IMR-90 (cell line): ENCODE data around the gene PCYOX1L. TPM values are rescaled to one million over a fixed set of nuclear protein-coding genes. Genes with fewer than 3 reads are reported as not detected.

Experiments
- ATAC-seq: fragments of 200-7000 bp; cut with Tn5 transposase; 2 replicates; pipeline ENCODE4 v1.9.1; 2020; ENCODE audit warnings: low read depth, mild to moderate bottlenecking, moderate library complexity
- BruUV-seq: library from RNA; stranded (reverse); fragments of 400-500 nt; replicated peaks from 2 replicates; lab custom pipeline; 2021; lab: Mats Ljungman, UMichigan
- CTCF ChIA-PET: fragments of 300-600 bp; formaldehyde crosslinking; extraction: SDS; loops from one replicate; lab custom pipeline; 2021; ENCODE audit warnings: antibody characterized with exemption; lab: Yijun Ruan, JAX
- POLR2A ChIA-PET: fragments of 300-600 bp; sonication (Branson Sonifier 250); formaldehyde crosslinking; loops from one replicate; lab custom pipeline; 2022; ENCODE audit warnings: antibody characterized with exemption; ENCODE audit not compliant: unreplicated experiment; lab: Charles Lee
- DNase-seq: peaks from one replicate; pipeline ENCODE4 v3.0.0; 2013
- H2AFZ ChIP-seq: replicated peaks from 2 replicates; pipeline ENCODE3; 2013; ENCODE audit warnings: low read length, mild to moderate bottlenecking; ENCODE audit not compliant: poor library complexity
- H2AK5ac ChIP-seq: 2 replicates; pipeline ENCODE4 v1.6.1; 2013; ENCODE audit warnings: low read depth, low read length, inconsistent platforms
- H2AK9ac ChIP-seq: replicated peaks from 2 replicates; pipeline ENCODE3; 2013; ENCODE audit warnings: mild to moderate bottlenecking, low read depth, low read length, moderate library complexity; ENCODE audit not compliant: poor library complexity
- H2BK120ac ChIP-seq: 2 replicates; pipeline ENCODE4 v1.6.1; 2013; ENCODE audit warnings: low read depth, low read length, inconsistent platforms
- H2BK15ac ChIP-seq: 3 replicates; pipeline ENCODE4 v1.6.1; 2013; ENCODE audit warnings: low read depth, low read length, inconsistent platforms
- H2BK20ac ChIP-seq: 2 replicates; pipeline ENCODE4 v1.6.1; 2013; ENCODE audit warnings: low read depth, mild to moderate bottlenecking, inconsistent platforms, low read length, moderate library complexity
- H2BK5ac ChIP-seq: 2 replicates; pipeline ENCODE4 v1.6.1; 2013; ENCODE audit warnings: mild to moderate bottlenecking, low read depth, low read length, inconsistent platforms; ENCODE audit not compliant: poor library complexity, severe bottlenecking
- H3K14ac ChIP-seq: replicated peaks from 2 replicates; pipeline ENCODE4 v1.6.1; 2013; ENCODE audit warnings: low read depth, low read length, inconsistent platforms
- H3K18ac ChIP-seq: 2 replicates; pipeline ENCODE4 v1.6.1; 2013; ENCODE audit warnings: low read depth, low read length, control low read depth
- H3K23ac ChIP-seq: 2 replicates; pipeline ENCODE4 v1.6.1; 2013; ENCODE audit warnings: low read depth, low read length, inconsistent platforms
- H3K27ac ChIP-seq: 2 replicates; pipeline ENCODE4 v1.5.1; 2013; ENCODE audit warnings: mild to moderate bottlenecking, control low read depth, low read length; ENCODE audit not compliant: insufficient read depth
- H3K27me3 ChIP-seq: 2 replicates; pipeline ENCODE4 v1.6.1; 2013; ENCODE audit warnings: low read length; ENCODE audit not compliant: control insufficient read depth, insufficient read depth
- H3K36me3 ChIP-seq: 2 replicates; pipeline ENCODE4 v1.6.1; 2013; ENCODE audit warnings: low read length, mixed read lengths; ENCODE audit not compliant: control insufficient read depth, insufficient read depth
- H3K4ac ChIP-seq: 2 replicates; pipeline ENCODE4 v1.6.1; 2013; ENCODE audit warnings: low read depth, low read length, inconsistent platforms
- H3K4me1 ChIP-seq: 2 replicates; pipeline ENCODE4 v1.6.1; 2013; ENCODE audit warnings: low read length, mixed read lengths; ENCODE audit not compliant: control insufficient read depth, insufficient read depth
- H3K4me2 ChIP-seq: 2 replicates; pipeline ENCODE4 v1.6.1; 2013; ENCODE audit warnings: low read depth, mild to moderate bottlenecking, control low read depth, low read length, moderate library complexity
- H3K4me3 ChIP-seq: 2 replicates; pipeline ENCODE4 v1.5.1; 2013; ENCODE audit warnings: low read depth, mild to moderate bottlenecking, control low read depth, low read length, moderate library complexity; ENCODE audit not compliant: insufficient read depth
- H3K56ac ChIP-seq: 2 replicates; pipeline ENCODE4 v1.6.1; 2013; ENCODE audit warnings: low read length, inconsistent platforms; ENCODE audit not compliant: insufficient read depth; ENCODE audit errors: extremely low read depth
- H3K79me1 ChIP-seq, 2 experiments: 2 replicates each; pipeline ENCODE4 v1.6.1; 2013; ENCODE audit warnings: low read length in 2 of 2, inconsistent platforms in 1 of 2, low read depth in 1 of 2
- H3K9ac ChIP-seq: 2 replicates; pipeline ENCODE4 v1.6.1; 2013; ENCODE audit warnings: low read depth, low read length, control low read depth
- H3K9me1 ChIP-seq: 2 replicates; pipeline ENCODE4 v1.6.1; 2013; ENCODE audit warnings: low read length, inconsistent platforms; ENCODE audit not compliant: insufficient read depth
- H3K9me3 ChIP-seq: 2 replicates; pipeline ENCODE4 v1.6.1; 2013; ENCODE audit warnings: low read length; ENCODE audit not compliant: control insufficient read depth, insufficient read depth
- H4K20me1 ChIP-seq: 2 replicates; pipeline ENCODE4 v1.6.1; 2013; ENCODE audit warnings: low read length, inconsistent platforms; ENCODE audit not compliant: insufficient read depth
- H4K5ac ChIP-seq: 2 replicates; pipeline ENCODE4 v1.6.1; 2013; ENCODE audit warnings: mild to moderate bottlenecking, low read depth, low read length, control low read depth
- H4K8ac ChIP-seq, 2 experiments: 2 replicates each; pipeline ENCODE4 v1.6.1; 2013; ENCODE audit warnings: low read depth in 2 of 2, low read length in 2 of 2, control low read depth in 1 of 2, inconsistent platforms in 1 of 2
- H4K91ac ChIP-seq: 2 replicates; pipeline ENCODE4 v1.6.1; 2013; ENCODE audit warnings: low read depth, low read length, inconsistent platforms; ENCODE audit not compliant: insufficient read depth
- BHLHE40 ChIP-seq: fragments of 150-350 bp; IDR thresholded peaks from 2 replicates; pipeline ENCODE4 v1.6.1; 2016; ENCODE audit warnings: mild to moderate bottlenecking, low read depth, low read length
- CEBPB ChIP-seq: IDR thresholded peaks from 2 replicates; pipeline ENCODE4 v1.6.1; 2012; ENCODE audit warnings: low read depth, low read length, improper control_type of control experiment
- CHD1 ChIP-seq: IDR thresholded peaks from 2 replicates; pipeline ENCODE4 v1.6.1; 2012; ENCODE audit warnings: low read depth, low read length, improper control_type of control experiment
- CTCF ChIP-seq: conservative IDR thresholded peaks from 2 replicates; pipeline ENCODE4 v1.5.1; 2012; ENCODE audit warnings: mild to moderate bottlenecking, low read depth, low read length, improper control_type of control experiment
- ELK1 ChIP-seq: fragments of 150-350 bp; IDR thresholded peaks from 2 replicates; pipeline ENCODE4 v1.6.1; 2016; ENCODE audit warnings: low read depth, mild to moderate bottlenecking, low read length, moderate library complexity, borderline replicate concordance
- FOS ChIP-seq: fragments of 150-350 bp; IDR thresholded peaks from 2 replicates; pipeline ENCODE4 v1.6.1; 2016; ENCODE audit warnings: low read depth, low read length
- MAFK ChIP-seq: IDR thresholded peaks from 2 replicates; pipeline ENCODE4 v1.6.1; 2012; ENCODE audit warnings: low read depth, low read length, improper control_type of control experiment
- MAZ ChIP-seq: IDR thresholded peaks from 2 replicates; pipeline ENCODE4 v1.6.1; 2012; ENCODE audit warnings: low read depth, mild to moderate bottlenecking, low read length, improper control_type of control experiment, moderate library complexity, borderline replicate concordance
- MXI1 ChIP-seq: IDR thresholded peaks from 2 replicates; pipeline ENCODE4 v1.6.1; 2012; ENCODE audit warnings: low read depth, mild to moderate bottlenecking, low read length, moderate library complexity, borderline replicate concordance
- POLR2A ChIP-seq: IDR thresholded peaks from 2 replicates; pipeline ENCODE4 v1.6.1; 2012; ENCODE audit warnings: mild to moderate bottlenecking, low read depth, low read length
- RAD21 ChIP-seq: IDR thresholded peaks from 2 replicates; pipeline ENCODE4 v1.6.1; 2012; ENCODE audit warnings: low read length, improper control_type of control experiment
- RCOR1 ChIP-seq: IDR thresholded peaks from 2 replicates; pipeline ENCODE4 v1.6.1; 2012; ENCODE audit warnings: mild to moderate bottlenecking, low read length, improper control_type of control experiment; ENCODE audit not compliant: insufficient replicate concordance
- RFX5 ChIP-seq: IDR thresholded peaks from 2 replicates; pipeline ENCODE4 v1.8.0; 2012; ENCODE audit warnings: low read depth, mild to moderate bottlenecking, low read length, moderate library complexity
- SMC3 ChIP-seq: fragments of 150-350 bp; IDR thresholded peaks from 2 replicates; pipeline ENCODE4 v1.6.1; 2016; ENCODE audit warnings: low read depth, mild to moderate bottlenecking, antibody characterized with exemption, low read length, moderate library complexity
- WGBS, 2 experiments: methylation state at CpG; one replicate each; pipeline versions ENCODE4 v1.1.5 to v1.1.7; 2013; ENCODE audit warnings: missing lambda C conversion rate in 2 of 2; ENCODE audit not compliant: insufficient read length in 1 of 2; ENCODE audit errors: extremely low coverage in 2 of 2; 5-methylcytosine and 5-hydroxymethylcytosine counted together
- dilution Hi-C: fragments of 300-500 bp; cut with HindIII; formaldehyde crosslinking; loops from one replicate; pipeline ENCODE4 v1.14.3; 2018; ENCODE audit warnings: low sequenced_read_pairs; ENCODE audit not compliant: unreplicated experiment
- in situ Hi-C: fragments of 300-500 bp; cut with MboI; formaldehyde crosslinking; loops from 3 replicates; pipeline ENCODE4 v1.14.3; 2019; ENCODE audit warnings: low sequenced_read_pairs, inconsistent platforms, mixed read lengths
- intact Hi-C: fragments of 100-400 bp; cut with micrococcal nuclease; formaldehyde crosslinking; loops from 2 replicates; pipeline ENCODE4 v1.10.0; 2022
- polyA plus RNA-seq, 3 experiments: library from polyadenylated mRNA; depleted of rRNA; stranded (reverse); fragments of >200 nt; gene quantifications; 2 replicates each; pipeline ENCODE4 v1.2.3, GENCODE V29; 2012; ENCODE audit warnings: low replicate concordance in 1 of 3
- total RNA-seq: library from RNA; depleted of rRNA; stranded (reverse); fragments of >200 nt; gene quantifications from 2 replicates; pipeline ENCODE4 v1.2.3, GENCODE V29; 2012

Gene PCYOX1L
- total and polyA plus RNA-seq, 2 of the 4 experiments (the other 2 are of a cell fraction): 7.0 to 14.3 TPM

- peak within 1 kb of the TSS; percentile 95 for H4K91ac ChIP-seq
- peaks cover 15% of the 10 kb centered on the region for H3K36me3 ChIP-seq
- peaks cover 27 to 34% of the 10 kb centered on the region in 2 experiments for H3K79me1 ChIP-seq
- H3K9me3 ChIP-seq: no peaks in the 10 kb centered on the region
- peak within 1 kb of the TSS; percentile 96 for H2AK9ac ChIP-seq
- peak within 1 kb of the TSS; percentile 98 for H2AK5ac ChIP-seq
- H3K18ac ChIP-seq: peak within 1 kb of the TSS; percentile 54
- dilution Hi-C loops: no loop called here
- peak within 1 kb of the TSS; percentile 49 for H2BK120ac ChIP-seq
- H2AFZ ChIP-seq: peak within 1 kb of the TSS; percentile 96
- no TSS peak for BruUV-seq
- peak within 1 kb of the TSS; percentile 94 for H3K56ac ChIP-seq
- ChIA-PET POLR2A (interaction anchor here (1.3 kb wide), 1 partner anchor 25 kb away, joined by 5 read pairs; no protein-coding TSS in a partner anchor), CTCF (interaction anchor here (0.9 kb wide), 1 partner anchor 26 kb away, joined by 5 read pairs; no protein-coding TSS in a partner anchor)
- peak within 1 kb of the TSS; percentile 92 to 97 for H4K8ac ChIP-seq
- 0 out of 2 replicates have a peak, but pooled peaks cover 4% of the 10 kb centered on the region for H4K20me1 ChIP-seq
- H3K9ac ChIP-seq: peak within 1 kb of the TSS; percentile 81
- peak within 1 kb of the TSS; percentile 95 for H4K5ac ChIP-seq
- H3K14ac ChIP-seq: peak within 1 kb of the TSS; percentile 96
- peak within 1 kb of the TSS; percentile 62 for H2BK5ac ChIP-seq
- H3K27ac ChIP-seq: peak within 1 kb of the TSS; percentile 65
- H3K9me1 ChIP-seq: peaks cover 3% of the 10 kb centered on the region; the same call in 1 of the 2 replicates
- in situ Hi-C loops: no loop called here
- peak within 1 kb of the TSS; percentile 75 for H3K4me3 ChIP-seq
- H3K4ac ChIP-seq: peak within 1 kb of the TSS; percentile 96
- peak within 1 kb of the TSS; percentile 71; the same call in 2 of the 3 replicates for H2BK15ac ChIP-seq
- no peak within 1 kb of the TSS for H2BK20ac ChIP-seq
- DNase-seq: peak; percentile 98
- H3K27me3 ChIP-seq: no peaks in the 10 kb centered on the region
- intact Hi-C loops: loop anchor here (1.0 to 5.0 kb wide), 3 partner anchors 25 to 203 kb away; partner anchors contain the start of gene ABLIM3
- peak within 1 kb of the TSS; percentile 89 for H3K4me2 ChIP-seq
- 0% methylated on average over 34 of the region's 54 CpGs; no CpG with 5 or more reads in 1 of the 2 experiments for WGBS, 2 experiments
- H3K23ac ChIP-seq: peak within 1 kb of the TSS; percentile 93
- peaks cover 2% of the 10 kb centered on the region; the same call in 1 of the 2 replicates for H3K4me1 ChIP-seq
- peak; percentile 97 for ATAC-seq
- TF ChIP-seq ELK1: no peak
- TF ChIP-seq FOS: no peak
- no peak for TF ChIP-seq SMC3
- TF ChIP-seq BHLHE40: no peak
- peak; percentile 89 for TF ChIP-seq RCOR1
- no peak for TF ChIP-seq MAFK
- TF ChIP-seq MAZ: no peak
- no peak for TF ChIP-seq CHD1
- TF ChIP-seq RFX5: no peak
- no peak for TF ChIP-seq RAD21
- TF ChIP-seq CTCF: no peak
- peak; percentile 90 for TF ChIP-seq MXI1
- TF ChIP-seq POLR2A: peak; percentile 71; the same call in 1 of the 2 replicates
- no peak for TF ChIP-seq CEBPB
Measured at GRCh38 chr5:149345147-149345891, 12.5 kb upstream of the PCYOX1L start, which contains the start of gene GRPEL2. Gene GRPEL2, plus strand, starts transcription at chr5:149345499. Its CDS starts 41 bp downstream, at chr5:149345540.
